Keratinocyte (primary cell): Measurements from ENCODE around the gene P3H1. TPM values are rescaled to one million over a fixed set of nuclear protein-coding genes. Genes with fewer than 3 reads are reported as not detected.

Experiments
- DNase-seq: peaks from one replicate; pipeline ENCODE4 v3.0.0-alpha.2; 2011; ENCODE audit warnings: low read depth, missing footprints, low spot score
- FAIRE-seq: peaks from 2 replicates; lab custom pipeline; 2011; peaks lifted over from hg19 to GRCh38; lab: Jason Lieb, UNC
- H2AFZ ChIP-seq: 2 replicates; pipeline ENCODE4 v1.6.0; 2012; ENCODE audit warnings: low read length, control low read depth, inconsistent platforms; ENCODE audit not compliant: control insufficient read depth
- H3K27ac ChIP-seq: 2 replicates; pipeline ENCODE4 v1.5.1; 2011; ENCODE audit warnings: low read length; ENCODE audit not compliant: control insufficient read depth, insufficient read depth
- H3K27me3 ChIP-seq: 3 replicates; pipeline ENCODE4 v1.6.0; 2011; ENCODE audit warnings: low read length; ENCODE audit not compliant: control insufficient read depth, insufficient read depth; ENCODE audit errors: extremely low read depth
- H3K36me3 ChIP-seq, 2 experiments: 2 replicates in 1 of 2; 3 replicates in 1 of 2; pipeline ENCODE4 v1.5.1; 2011; ENCODE audit warnings: low read length in 2 of 2, mild to moderate bottlenecking in 1 of 2; ENCODE audit not compliant: control insufficient read depth in 2 of 2, insufficient read depth in 2 of 2; ENCODE audit errors: extremely low read depth in 1 of 2
- H3K4me1 ChIP-seq: 3 replicates; pipeline ENCODE4 v1.5.1; 2011; ENCODE audit warnings: low read length; ENCODE audit not compliant: control insufficient read depth, insufficient read depth; ENCODE audit errors: extremely low read depth
- H3K4me2 ChIP-seq: 3 replicates; pipeline ENCODE4 v1.6.0; 2011; ENCODE audit warnings: low read depth, low read length; ENCODE audit not compliant: control insufficient read depth, insufficient read depth; ENCODE audit errors: extremely low read depth
- H3K4me3 ChIP-seq, 3 experiments: fragments of 200-600 bp in 1 of 3; sonication (generic) in 1 of 3; 2 replicates in 2 of 3; 3 replicates in 1 of 3; pipeline ENCODE4 v1.5.1; 2011 to 2016; ENCODE audit warnings: low read length in 3 of 3, mild to moderate bottlenecking in 3 of 3, control low read depth in 2 of 3, inconsistent platforms in 1 of 3, low read depth in 1 of 3, mixed read lengths in 1 of 3, mixed run types in 1 of 3, moderate library complexity in 1 of 3; ENCODE audit not compliant: control insufficient read depth in 2 of 3, insufficient read depth in 2 of 3; ENCODE audit errors: extremely low read depth in 1 of 3
- H3K79me2 ChIP-seq: 2 replicates; pipeline ENCODE4 v1.6.0; 2012; ENCODE audit warnings: low read length; ENCODE audit not compliant: control insufficient read depth, insufficient read depth
- H3K9ac ChIP-seq: 3 replicates; pipeline ENCODE4 v1.6.0; 2011; ENCODE audit warnings: low read length; ENCODE audit not compliant: control insufficient read depth, insufficient read depth; ENCODE audit errors: extremely low read depth
- H3K9me1 ChIP-seq: 3 replicates; pipeline ENCODE4 v1.6.0; 2011; ENCODE audit warnings: low read length; ENCODE audit not compliant: control insufficient read depth, insufficient read depth; ENCODE audit errors: extremely low read depth
- H3K9me3 ChIP-seq: 2 replicates; pipeline ENCODE4 v1.5.1; 2012; ENCODE audit warnings: low read depth, low read length; ENCODE audit not compliant: control insufficient read depth
- H4K20me1 ChIP-seq: 3 replicates; pipeline ENCODE4 v1.6.0; 2011; ENCODE audit warnings: low read length; ENCODE audit not compliant: control insufficient read depth, insufficient read depth; ENCODE audit errors: extremely low read depth
- CTCF ChIP-seq, 3 experiments: IDR thresholded peaks in 1 of 3; conservative IDR thresholded peaks in 1 of 3; optimal IDR thresholded peaks in 1 of 3; 2 replicates in 2 of 3; 3 replicates in 1 of 3; pipeline versions ENCODE3 to v1.5.1; 2011; ENCODE audit warnings: low read length in 3 of 3, mild to moderate bottlenecking in 3 of 3, moderate library complexity in 2 of 3, control low read depth in 1 of 3, inconsistent platforms in 1 of 3; ENCODE audit not compliant: insufficient read depth in 2 of 3; ENCODE audit errors: extremely low read depth in 1 of 3
- EZH2 ChIP-seq: IDR thresholded peaks from one replicate; pipeline ENCODE4 v1.6.1; 2012; ENCODE audit warnings: inconsistent platforms, mild to moderate bottlenecking, low read length, moderate library complexity
- dilution Hi-C: fragments of 300-500 bp; cut with MboI; formaldehyde crosslinking; loops from one replicate; pipeline ENCODE4 v1.7.0; 2020; ENCODE audit warnings: low sequenced_read_pairs; ENCODE audit not compliant: extremely low pct_ligation_motif_present
- polyA plus RNA-seq, 5 experiments: library from polyadenylated mRNA; depleted of rRNA in 3 of 5; stranded (reverse) in 3 of 5; stranded (forward) in 1 of 5; unstranded in 1 of 5; fragments of >200 nt; gene quantifications; 1 replicate in 1 of 5; 2 replicates in 3 of 5; 3 replicates in 1 of 5; pipeline versions ENCODE4 v1.2.1 to v1.2.3, GENCODE V29; 2011 to 2012; ENCODE audit warnings: missing spikeins in 2 of 5, low read depth in 1 of 5, low replicate concordance in 1 of 5

Gene P3H1
- polyA plus RNA-seq, 1 donor (not counting 4 experiments of a cell fraction or from before 2014, with no cell fraction given), result 24.4 TPM

GRCh38 chr1:42765269-42765668, 1.6 kb downstream of the P3H1 start:
- H3K27ac ChIP-seq, result no peak overlapping the region
- no peaks in the 10 kb centered on the region for H3K9me1 ChIP-seq
- H2AFZ ChIP-seq, result no peak overlapping the region
- H3K4me3 ChIP-seq, result peak overlapping the region; percentile 74 to 93 (median 85)
- FAIRE-seq, result no peak
- peaks cover 0 to 3% of the 10 kb centered on the region in 2 experiments for H3K36me3 ChIP-seq
- no peaks in the 10 kb centered on the region for H4K20me1 ChIP-seq
- no peaks in the 10 kb centered on the region for H3K27me3 ChIP-seq
- DNase-seq, result no peak
- H3K79me2 ChIP-seq, result peaks cover 41% of the 10 kb centered on the region
- TF ChIP-seq EZH2 (no peak), CTCF (optimal IDR thresholded peaks at IDR 0.05 in 1 of 3, IDR thresholded peaks at IDR 0.05 in 1 of 3, conservative IDR thresholded peaks at IDR 0.05 in 1 of 3; ENCODE audit: extremely low read depth in 1 of 3, insufficient read depth in 2 of 3, low read length in 3 of 3) (no peak)
- peaks cover 12% of the 10 kb centered on the region for H3K4me1 ChIP-seq
- peak overlapping the region; percentile 83 for H3K9ac ChIP-seq
- peak overlapping the region; percentile 96 for H3K4me2 ChIP-seq
- dilution Hi-C loops, result no loop called here
- no peaks in the 10 kb centered on the region for H3K9me3 ChIP-seq

- Histone ChIP-seq H3K4me2 (no peak overlapping the region), H3K9me3 (no peaks in the 10 kb centered on the region), H4K20me1 (no peaks in the 10 kb centered on the region), H3K27me3 (no peaks in the 10 kb centered on the region), H3K4me1 (peaks cover 13% of the 10 kb centered on the region), H3K9me1 (no peaks in the 10 kb centered on the region), H3K4me3 (no peak overlapping the region), H3K9ac (no peak overlapping the region), H3K36me3 (peaks cover 6 to 8% of the 10 kb centered on the region in 2 experiments), H3K27ac (no peak overlapping the region), H3K79me2 (peaks cover 26% of the 10 kb centered on the region), H2AFZ (no peak overlapping the region)
- dilution Hi-C loops, result no loop called here
- FAIRE-seq (no peak), DNase-seq (no peak)
- TF ChIP-seq EZH2 (no peak), CTCF (optimal IDR thresholded peaks at IDR 0.05 in 1 of 3, IDR thresholded peaks at IDR 0.05 in 1 of 3, conservative IDR thresholded peaks at IDR 0.05 in 1 of 3; ENCODE audit: extremely low read depth in 1 of 3, insufficient read depth in 2 of 3, low read length in 3 of 3) (no peak)
Measured at GRCh38 chr1:42762269-42762668, 4.6 kb downstream of the P3H1 start.
